GM19372 (cell line): ENCODE measurements around the gene FBH1.
"Not testable (repeated sequence)": the region's sequence is repeated elsewhere in the genome, so short reads cannot be mapped to it uniquely, and the experiment has no call there.

Experiments used
- ATAC-seq: cut with Tn5 transposase; IDR thresholded peaks from one replicate; pipeline ENCODE4 v1.9.1; 2021; ENCODE audit warnings: mild to moderate bottlenecking, low read depth, moderate library complexity; ENCODE audit not compliant: unreplicated experiment

FBH1 gene

DNA sequence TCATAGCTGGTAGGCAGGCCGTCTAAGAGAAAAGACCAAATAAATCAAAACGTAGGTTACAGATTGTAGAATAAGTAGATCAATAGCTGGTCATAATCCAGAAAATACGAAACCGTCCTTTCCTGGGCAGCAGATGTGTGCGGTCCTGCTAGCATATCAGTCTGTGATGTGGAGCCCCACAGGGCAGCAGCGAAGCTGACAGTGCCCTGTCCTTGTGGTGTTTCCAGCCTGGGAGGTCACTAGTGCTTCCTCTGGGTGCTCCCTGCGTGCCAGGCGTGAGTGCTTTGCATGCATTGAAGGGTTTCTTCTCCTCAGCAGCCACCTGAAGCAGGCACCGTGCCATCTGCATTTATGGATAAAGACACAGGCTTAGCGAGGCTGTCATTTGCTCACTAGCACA is 45.6 kb downstream of the FBH1 start:
- no peak for ATAC-seq

DNA sequence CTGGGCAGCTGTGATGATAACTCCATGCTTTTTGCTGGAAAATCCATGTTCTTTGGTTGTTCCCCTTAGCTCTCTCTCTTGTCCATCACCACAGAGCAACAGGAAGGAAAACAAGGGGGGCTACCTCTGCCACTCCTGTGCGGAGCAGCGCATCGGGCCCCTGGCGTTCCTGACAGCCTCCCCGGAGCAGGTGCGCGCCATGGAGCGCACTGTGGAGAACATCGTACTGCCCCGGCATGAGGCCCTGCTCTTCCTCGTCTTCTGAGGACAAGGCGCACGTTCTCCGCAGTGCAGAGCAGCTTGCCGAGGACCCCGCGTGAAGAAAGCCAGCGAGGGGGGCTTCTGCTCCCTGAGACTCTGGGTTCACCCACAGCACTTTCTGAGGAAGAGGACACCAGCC is 47.0 kb downstream of the FBH1 start:
- no peak for ATAC-seq

GRCh38 chr10:5938291-5938690 is 48.2 kb downstream of the FBH1 start:
- ATAC-seq, result no peak

DNA sequence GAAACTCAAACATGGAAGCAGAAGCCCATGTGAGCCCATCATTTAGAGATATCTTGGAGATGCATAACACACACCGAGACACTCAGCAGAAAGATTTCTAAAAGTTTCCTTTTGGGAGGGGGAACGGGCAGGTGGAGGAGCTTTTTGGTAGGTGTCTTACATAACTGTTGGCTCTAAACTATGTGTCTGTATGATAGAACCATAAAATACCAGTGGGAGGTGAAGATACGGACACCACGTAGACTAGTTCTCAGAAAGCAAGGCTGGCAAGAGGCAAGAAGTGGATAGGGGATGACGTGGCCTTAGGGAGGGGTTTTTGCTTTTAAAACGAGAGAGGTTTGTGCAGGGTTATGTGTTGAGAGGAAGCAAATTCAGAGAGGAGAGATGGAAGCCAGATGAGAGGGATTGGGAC is 50.8 kb downstream of the FBH1 start:
- no peak for ATAC-seq

DNA sequence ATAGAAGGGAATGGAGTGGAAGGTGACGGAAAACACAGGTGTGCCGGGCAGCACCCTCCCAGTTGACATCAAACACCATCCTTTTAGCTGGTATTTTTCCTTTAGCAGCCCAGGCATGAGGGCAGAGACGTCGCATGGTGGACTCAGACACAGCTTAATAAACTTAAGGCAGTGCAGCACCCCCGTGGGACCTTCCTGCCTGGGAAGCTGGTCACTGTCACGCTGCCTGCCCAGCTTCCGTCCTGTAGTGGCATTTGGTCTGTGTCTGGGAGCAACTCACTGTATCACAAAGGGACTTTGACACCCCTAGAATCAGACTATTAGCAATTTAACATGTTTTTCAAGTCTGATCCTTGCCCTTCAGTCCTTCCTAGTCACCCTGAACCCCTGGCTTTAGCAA is 51.5 kb downstream of the FBH1 start:
- ATAC-seq, result no peak

- ATAC-seq, result no peak
Observed at GRCh38 chr10:5942001-5942400, 52.0 kb downstream of the FBH1 start.

DNA sequence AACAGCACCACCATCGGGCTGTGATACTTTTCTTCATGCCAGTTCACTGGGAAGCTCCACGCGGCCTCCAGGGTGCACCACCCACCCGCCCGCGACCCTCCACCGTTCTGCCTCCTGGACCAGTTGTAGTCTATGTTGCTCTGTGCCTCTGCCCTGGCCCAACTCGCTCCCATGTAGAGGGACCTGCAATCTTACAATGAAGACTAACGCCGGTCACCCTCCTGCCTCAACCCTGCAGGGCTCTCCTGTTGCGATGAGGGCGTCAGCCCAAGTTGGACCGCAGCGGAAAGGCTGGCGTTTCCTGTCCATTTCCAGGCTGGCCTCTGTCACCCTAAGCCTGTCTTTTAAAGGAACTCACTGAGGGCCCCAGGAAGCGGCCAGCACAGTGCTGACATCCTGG is 52.4 kb downstream of the FBH1 start:
- ATAC-seq, result no peak

GRCh38 chr10:5943536-5943935 is 53.5 kb downstream of the FBH1 start:
- no peak for ATAC-seq

DNA sequence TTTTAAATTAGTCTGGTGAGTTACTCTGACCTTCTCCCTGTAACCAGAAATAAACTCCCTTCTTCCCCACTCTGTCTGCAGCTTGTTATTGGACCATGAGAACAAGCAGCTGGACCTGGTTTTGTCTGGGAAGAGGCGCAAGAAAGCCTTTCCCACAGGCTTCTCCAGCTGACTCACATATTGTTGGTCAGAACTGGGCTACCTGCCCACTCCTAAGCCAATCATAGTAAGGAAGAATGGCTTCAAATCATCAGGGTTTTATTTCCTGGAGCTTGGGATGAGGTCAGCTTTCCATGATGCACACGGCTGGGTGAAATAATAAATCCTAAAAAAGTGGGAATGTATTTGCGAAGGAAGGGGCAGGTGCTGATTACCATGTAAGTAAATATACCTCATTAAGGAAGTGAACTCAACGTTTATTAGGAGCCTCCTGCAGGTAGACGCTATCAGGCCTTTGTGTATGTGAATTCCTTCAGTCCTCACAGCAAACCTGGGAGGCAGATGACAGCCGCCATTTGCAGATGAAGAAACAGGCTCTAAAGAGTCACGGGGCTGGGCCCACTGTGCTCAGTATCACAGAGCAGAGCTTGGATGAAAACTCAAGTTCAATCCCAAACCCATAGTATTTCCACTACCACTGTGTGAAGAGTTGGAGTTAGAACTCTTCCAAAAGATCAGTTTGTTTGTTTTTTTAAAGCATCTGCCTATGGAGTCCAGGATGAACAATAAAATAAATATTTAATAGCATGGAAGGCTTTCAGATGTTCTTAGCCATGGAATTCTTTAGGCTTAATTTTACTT is 54.5 kb downstream of the FBH1 start:
- ATAC-seq, result no peak

GRCh38 chr10:5945190-5945509 is 55.1 kb downstream of the FBH1 start:
- ATAC-seq, result no peak

GRCh38 chr10:5945561-5946418 is 55.7 kb downstream of the FBH1 start:
- no peak for ATAC-seq

GRCh38 chr10:5946419-5946775 is 56.4 kb downstream of the FBH1 start:
- not testable (repeated sequence) for ATAC-seq

- ATAC-seq, result no peak
Observed at GRCh38 chr10:5946786-5947185, 56.7 kb downstream of the FBH1 start.

GRCh38 chr10:5947471-5948207 is 57.6 kb downstream of the FBH1 start:
- no peak for ATAC-seq

DNA sequence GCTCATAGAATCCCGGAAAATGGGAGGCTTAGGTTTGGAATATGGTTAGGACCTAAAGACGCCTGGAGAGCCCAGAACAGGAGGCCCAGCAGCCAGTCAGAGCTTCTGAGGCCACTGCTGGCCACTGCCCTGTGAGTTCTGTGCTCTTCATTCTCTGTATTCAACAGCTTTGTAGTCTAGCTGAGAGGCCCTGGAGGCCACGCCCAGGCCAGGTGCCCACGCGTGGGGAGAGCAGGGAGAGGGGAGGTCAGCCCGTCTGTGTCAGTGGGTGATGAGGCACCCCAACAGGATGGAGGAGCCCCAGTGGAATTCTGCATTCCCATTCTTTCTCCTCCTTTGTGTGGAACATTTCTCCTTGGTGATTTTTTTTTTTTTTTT is 58.2 kb downstream of the FBH1 start:
- ATAC-seq, result no peak

GRCh38 chr10:5949009-5949759 is 59.1 kb downstream of the FBH1 start:
- no peak for ATAC-seq

DNA sequence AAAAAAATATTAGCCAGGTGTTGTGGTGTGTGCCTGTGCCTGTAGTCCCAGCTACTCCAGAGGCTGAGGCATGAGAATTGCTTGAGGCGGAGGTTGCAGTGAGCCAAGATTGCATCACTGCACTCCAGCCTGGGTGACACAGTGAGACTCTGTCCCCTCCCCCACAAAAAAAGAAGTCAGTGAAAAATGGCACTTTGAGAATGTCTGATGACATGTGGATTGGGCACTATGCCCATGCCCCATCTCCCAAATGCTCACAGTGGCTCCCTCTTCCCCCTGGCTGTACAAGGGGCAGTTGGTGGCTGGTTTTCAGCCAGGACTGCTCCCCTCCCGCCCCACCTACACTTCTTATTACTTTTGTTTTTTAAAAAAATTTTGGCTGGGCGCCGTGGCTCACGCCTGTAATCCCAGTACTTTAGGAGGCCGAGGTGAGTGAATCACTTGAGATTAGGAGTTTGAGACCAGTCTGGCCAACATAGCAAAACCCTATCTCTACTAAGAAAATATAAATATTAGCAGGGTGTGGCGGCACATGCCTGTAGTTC is 61.2 kb downstream of the FBH1 start:
- no peak for ATAC-seq

- ATAC-seq, result no peak
Observed at GRCh38 chr10:5951721-5952407, 61.8 kb downstream of the FBH1 start.

GRCh38 chr10:5952731-5953385 is 62.8 kb downstream of the FBH1 start:
- ATAC-seq, result no peak
